HUES64 (cell line): ENCODE results near the gene TCF25.

Source experiments
- H3K27ac ChIP-seq: 2 replicates; pipeline ENCODE4 v1.7.0; 2013; ENCODE audit warnings: low read depth, low read length, inconsistent platforms
- H3K27me3 ChIP-seq: 2 replicates; pipeline ENCODE4 v1.6.1; 2013; ENCODE audit warnings: mild to moderate bottlenecking, low read length; ENCODE audit not compliant: insufficient read depth
- H3K36me3 ChIP-seq: 2 replicates; pipeline ENCODE4 v1.6.1; 2013; ENCODE audit warnings: mild to moderate bottlenecking, low read length; ENCODE audit not compliant: insufficient read depth
- H3K4me1 ChIP-seq: 2 replicates; pipeline ENCODE4 v1.6.1; 2013; ENCODE audit warnings: mild to moderate bottlenecking, low read length, moderate library complexity; ENCODE audit not compliant: insufficient read depth
- H3K4me3 ChIP-seq: 2 replicates; pipeline ENCODE4 v1.5.1; 2013; ENCODE audit warnings: mild to moderate bottlenecking, low read length, moderate library complexity
- H3K9ac ChIP-seq: 2 replicates; pipeline ENCODE4 v1.6.1; 2013; ENCODE audit warnings: mild to moderate bottlenecking, low read depth, low read length
- H3K9me3 ChIP-seq: 2 replicates; pipeline ENCODE4 v1.6.1; 2013; ENCODE audit warnings: low read depth, low read length; ENCODE audit not compliant: insufficient read depth
- WGBS: fragments of 150-250, 120-280 bp; methylation state at CpG from one replicate; pipeline ENCODE4 v1.1.7; 2013; ENCODE audit warnings: missing lambda C conversion rate; 5-methylcytosine and 5-hydroxymethylcytosine counted together

Gene TCF25

GRCh38 chr16:89936034-89936433 lies 62.6 kb downstream of the TCF25 start:
- H3K9ac ChIP-seq: no peak overlapping the region
- peaks cover 53% of the 10 kb centered on the region for H3K36me3 ChIP-seq
- no peaks in the 10 kb centered on the region for H3K4me1 ChIP-seq
- WGBS: 90% methylated on average over 13 of the region's 13 CpGs
- H3K27me3 ChIP-seq: no peaks in the 10 kb centered on the region
- H3K4me3 ChIP-seq: no peak overlapping the region
- H3K9me3 ChIP-seq: no peaks in the 10 kb centered on the region
- no peak overlapping the region for H3K27ac ChIP-seq

- no peak overlapping the region for H3K4me3 ChIP-seq
- no peaks in the 10 kb centered on the region for H3K27me3 ChIP-seq
- H3K4me1 ChIP-seq: no peaks in the 10 kb centered on the region
- no peak overlapping the region for H3K9ac ChIP-seq
- WGBS: 96% methylated on average over 14 of the region's 14 CpGs
- no peaks in the 10 kb centered on the region for H3K9me3 ChIP-seq
- H3K36me3 ChIP-seq: peaks cover 48% of the 10 kb centered on the region
- H3K27ac ChIP-seq: no peak overlapping the region
These were observed 63.1 kb downstream of the TCF25 start for GRCh38 chr16:89936508-89936907.

DNA sequence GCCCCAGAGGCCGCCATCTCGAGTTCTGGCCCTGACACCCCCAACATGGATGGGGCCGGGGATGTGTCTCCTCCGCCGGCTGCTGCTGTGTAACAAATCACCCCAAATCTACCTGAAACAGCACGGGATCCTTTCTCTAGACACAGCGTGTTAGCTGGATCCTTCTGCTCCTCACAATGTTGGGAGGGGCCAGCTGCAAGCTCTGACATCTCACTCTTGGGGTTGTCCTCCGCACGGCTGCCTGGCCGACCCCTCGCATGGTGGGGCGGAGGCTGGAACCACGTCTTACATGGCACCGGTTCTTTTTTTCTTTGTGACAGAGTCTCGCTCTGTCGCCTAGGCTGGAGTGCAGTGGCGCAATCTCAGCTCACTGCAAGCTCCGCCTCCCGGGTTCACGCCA lies 63.6 kb downstream of the TCF25 start:
- Histone ChIP-seq H3K27ac (no peak overlapping the region), H3K36me3 (peaks cover 43% of the 10 kb centered on the region)
- WGBS: 95% methylated on average over 20 of the region's 20 CpGs

GRCh38 chr16:89938175-89938885 lies 64.9 kb downstream of the TCF25 start:
- 90% methylated on average over 20 of the region's 21 CpGs for WGBS
- no peak overlapping the region for H3K4me3 ChIP-seq
- no peaks in the 10 kb centered on the region for H3K4me1 ChIP-seq
- H3K9me3 ChIP-seq: no peaks in the 10 kb centered on the region
- H3K27me3 ChIP-seq: no peaks in the 10 kb centered on the region
- H3K9ac ChIP-seq: no peak overlapping the region
- no peak overlapping the region for H3K27ac ChIP-seq
- peaks cover 30% of the 10 kb centered on the region for H3K36me3 ChIP-seq

More for the DNA sequence above, 63.6 kb downstream of the TCF25 start:
- Histone ChIP-seq H3K9me3 (no peaks in the 10 kb centered on the region), H3K27me3 (no peaks in the 10 kb centered on the region), H3K4me1 (no peaks in the 10 kb centered on the region), H3K4me3 (no peak overlapping the region), H3K9ac (no peak overlapping the region)

GRCh38 chr16:89944773-89945172 lies 71.4 kb downstream of the TCF25 start:
- no peak overlapping the region for H3K27ac ChIP-seq
- H3K4me3 ChIP-seq: no peak overlapping the region
- H3K9ac ChIP-seq: no peak overlapping the region
- no peaks in the 10 kb centered on the region for H3K36me3 ChIP-seq
- no peaks in the 10 kb centered on the region for H3K4me1 ChIP-seq
- 90% methylated on average over 5 of the region's 5 CpGs for WGBS
- H3K27me3 ChIP-seq: peaks cover 35% of the 10 kb centered on the region
- no peaks in the 10 kb centered on the region for H3K9me3 ChIP-seq

GRCh38 chr16:89945654-89946053 lies 72.3 kb downstream of the TCF25 start:
- no peak overlapping the region for H3K4me3 ChIP-seq
- H3K4me1 ChIP-seq: no peaks in the 10 kb centered on the region
- H3K36me3 ChIP-seq: no peaks in the 10 kb centered on the region
- no peak overlapping the region for H3K27ac ChIP-seq
- WGBS: 86% methylated on average over 5 of the region's 7 CpGs
- H3K9ac ChIP-seq: no peak overlapping the region
- H3K27me3 ChIP-seq: peaks cover 38% of the 10 kb centered on the region
- H3K9me3 ChIP-seq: no peaks in the 10 kb centered on the region

DNA sequence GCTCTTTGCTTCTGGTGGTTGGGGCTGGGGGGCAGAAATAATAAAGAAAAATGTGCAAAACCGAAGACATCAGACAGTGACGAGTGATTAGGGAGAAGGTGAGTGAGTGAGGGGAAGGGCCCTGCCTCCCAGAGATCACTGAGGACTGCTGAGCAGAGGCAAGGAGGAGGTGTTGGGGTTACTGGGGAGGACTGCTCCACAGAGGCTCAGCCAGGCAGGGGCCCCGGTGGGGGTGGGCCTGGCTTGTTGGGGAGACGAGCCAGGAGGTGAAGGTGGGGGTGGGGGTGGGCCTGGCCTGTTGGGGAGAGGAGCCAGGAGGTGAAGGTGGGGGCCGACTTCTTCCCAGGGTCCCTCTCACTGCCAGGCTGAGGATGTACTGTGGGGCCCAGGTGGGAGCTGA lies 73.1 kb downstream of the TCF25 start:
- peaks cover 38% of the 10 kb centered on the region for H3K27me3 ChIP-seq
- H3K9ac ChIP-seq: no peak overlapping the region
- no peak overlapping the region for H3K27ac ChIP-seq
- no peaks in the 10 kb centered on the region for H3K36me3 ChIP-seq
- 88% methylated on average over 5 of the region's 5 CpGs for WGBS
- no peaks in the 10 kb centered on the region for H3K4me1 ChIP-seq
- no peak overlapping the region for H3K4me3 ChIP-seq
- no peaks in the 10 kb centered on the region for H3K9me3 ChIP-seq

DNA sequence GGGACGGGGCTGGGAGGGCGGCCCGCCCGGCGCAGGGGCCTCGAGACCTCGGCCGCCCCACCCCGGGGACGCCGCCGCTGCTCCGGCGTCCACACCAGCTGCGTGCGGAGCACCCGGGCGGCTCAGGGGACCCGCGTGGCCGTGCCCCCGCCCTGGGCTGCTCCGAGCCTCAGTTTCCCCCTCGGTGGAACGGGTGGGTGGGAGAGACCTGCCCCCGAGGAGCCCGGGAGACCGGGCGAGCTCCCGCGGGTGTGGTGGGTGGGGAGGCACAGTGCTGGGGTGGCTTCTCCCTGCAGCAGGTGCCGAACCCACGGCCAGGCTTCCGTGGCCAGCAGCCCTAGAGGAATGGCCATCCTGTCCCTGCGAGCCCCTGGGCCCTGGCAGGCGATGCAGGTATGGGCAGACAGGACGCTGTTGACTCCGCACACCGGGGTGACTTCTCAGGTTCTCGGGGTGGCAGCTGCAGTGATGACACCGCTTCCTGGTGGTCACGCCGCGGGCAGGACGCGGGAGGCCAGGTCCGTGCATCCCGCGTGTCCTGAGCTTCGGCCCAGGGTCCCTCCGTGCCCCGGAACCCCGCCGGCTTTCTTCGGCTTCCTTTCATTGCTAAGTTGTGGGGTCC lies 75.8 kb downstream of the TCF25 start:
- no peak overlapping the region for H3K27ac ChIP-seq

GRCh38 chr16:89949756-89950155 lies 76.4 kb downstream of the TCF25 start:
- 89% methylated on average over 12 of the region's 12 CpGs for WGBS
- 0 out of 2 replicates have a peak overlapping the region, but pooled peaks have one; percentile 50 for H3K9ac ChIP-seq
- no peaks in the 10 kb centered on the region for H3K4me1 ChIP-seq
- H3K27me3 ChIP-seq: peaks cover 36% of the 10 kb centered on the region
- no peak overlapping the region for H3K27ac ChIP-seq
- peak overlapping the region; percentile 61 for H3K4me3 ChIP-seq
- no peaks in the 10 kb centered on the region for H3K9me3 ChIP-seq
- no peaks in the 10 kb centered on the region for H3K36me3 ChIP-seq

More for the DNA sequence above, 75.8 kb downstream of the TCF25 start:
- peak overlapping the region; percentile 61 for H3K4me3 ChIP-seq
- H3K4me1 ChIP-seq: no peaks in the 10 kb centered on the region
- no peaks in the 10 kb centered on the region for H3K36me3 ChIP-seq
- H3K27me3 ChIP-seq: peaks cover 38% of the 10 kb centered on the region
- no peaks in the 10 kb centered on the region for H3K9me3 ChIP-seq
- 23% methylated on average over 55 of the region's 55 CpGs for WGBS
- peak overlapping the region; percentile 50; the same call in 1 of the 2 replicates for H3K9ac ChIP-seq

- Histone ChIP-seq H3K36me3 (no peaks in the 10 kb centered on the region), H3K4me1 (no peaks in the 10 kb centered on the region), H3K4me3 (no peak overlapping the region), H3K9ac (no peak overlapping the region), H3K9me3 (no peaks in the 10 kb centered on the region), H3K27ac (no peak overlapping the region), H3K27me3 (peaks cover 26% of the 10 kb centered on the region)
- 93% methylated on average over 5 of the region's 5 CpGs for WGBS
These were observed 78.1 kb downstream of the TCF25 start for GRCh38 chr16:89951509-89951908.

- Histone ChIP-seq H3K4me1 (no peaks in the 10 kb centered on the region), H3K9me3 (no peaks in the 10 kb centered on the region), H3K27me3 (peaks cover 22% of the 10 kb centered on the region), H3K4me3 (no peak overlapping the region), H3K36me3 (no peaks in the 10 kb centered on the region), H3K27ac (no peak overlapping the region), H3K9ac (no peak overlapping the region)
- 95% methylated on average over 12 of the region's 12 CpGs for WGBS
These were observed 78.7 kb downstream of the TCF25 start for GRCh38 chr16:89952049-89952448.
